GM19238 (cell line): Measurements from ENCODE around the gene CENPL.
A peak's percentile ranks its signal among the peaks of the same experiment; 100 is the strongest.
"Not testable (repeated sequence)": the region's sequence is repeated elsewhere in the genome, so short reads cannot be mapped to it uniquely, and the experiment has no call there.

Source experiments
- DNase-seq: peaks from one replicate; pipeline ENCODE4 v3.0.0; 2011; ENCODE audit warnings: low spot score; ENCODE audit not compliant: insufficient read length

CENPL gene

GRCh38 chr1:173824315-173825081, at the start of gene CENPL, which contains the start of gene DARS2:
CENPL (minus strand) TSS chr1:173824883; CDS start chr1:173811299, 13,584 bp downstream.
DARS2 (plus strand) TSS chr1:173824673; CDS start chr1:173825230, 557 bp downstream.
- peak; percentile 71 for DNase-seq

GRCh38 chr1:173871500-173871899, 46.8 kb upstream of the CENPL start:
- DNase-seq: no peak

- no peak for DNase-seq
Measured at GRCh38 chr1:173871091-173871490, 46.4 kb upstream of the CENPL start.

GRCh38 chr1:173870252-173871075, 45.8 kb upstream of the CENPL start:
- DNase-seq: peak; percentile 8

- DNase-seq: no peak
Measured at GRCh38 chr1:173869021-173869359, 44.3 kb upstream of the CENPL start.

GRCh38 chr1:173868266-173869020, 43.8 kb upstream of the CENPL start, which contains the start of gene ZBTB37:
ZBTB37 (plus strand) TSS chr1:173868380; CDS start chr1:173870226, 1,846 bp downstream.
- peak; percentile 66 for DNase-seq

GRCh38 chr1:173867753-173868265, 43.1 kb upstream of the CENPL start, which contains the start of gene GAS5:
GAS5 (minus strand) TSS chr1:173867989.
- peak; percentile 68 for DNase-seq

GRCh38 chr1:173867141-173867752, 42.6 kb upstream of the CENPL start:
- DNase-seq: no peak

GRCh38 chr1:173866413-173867115, 41.9 kb upstream of the CENPL start:
- DNase-seq: no peak

- DNase-seq: no peak
Measured at GRCh38 chr1:173865468-173866164, 40.9 kb upstream of the CENPL start.

- DNase-seq: no peak
Measured at GRCh38 chr1:173864179-173864867, 39.6 kb upstream of the CENPL start.

- no peak for DNase-seq
Measured at GRCh38 chr1:173863224-173864161, 38.8 kb upstream of the CENPL start.

- DNase-seq: no peak
Measured at GRCh38 chr1:173862769-173863223, 38.1 kb upstream of the CENPL start.

- DNase-seq: not testable (repeated sequence)
Measured at GRCh38 chr1:173862146-173862768, 37.6 kb upstream of the CENPL start.

GRCh38 chr1:173861731-173862145, 37.1 kb upstream of the CENPL start:
- no peak for DNase-seq

- no peak for DNase-seq
Measured at GRCh38 chr1:173860065-173860464, 35.4 kb upstream of the CENPL start.

GRCh38 chr1:173859547-173859946, 34.9 kb upstream of the CENPL start:
- DNase-seq: not testable (repeated sequence)
